Measurements from ENCODE around the gene PAWR.

DNA sequence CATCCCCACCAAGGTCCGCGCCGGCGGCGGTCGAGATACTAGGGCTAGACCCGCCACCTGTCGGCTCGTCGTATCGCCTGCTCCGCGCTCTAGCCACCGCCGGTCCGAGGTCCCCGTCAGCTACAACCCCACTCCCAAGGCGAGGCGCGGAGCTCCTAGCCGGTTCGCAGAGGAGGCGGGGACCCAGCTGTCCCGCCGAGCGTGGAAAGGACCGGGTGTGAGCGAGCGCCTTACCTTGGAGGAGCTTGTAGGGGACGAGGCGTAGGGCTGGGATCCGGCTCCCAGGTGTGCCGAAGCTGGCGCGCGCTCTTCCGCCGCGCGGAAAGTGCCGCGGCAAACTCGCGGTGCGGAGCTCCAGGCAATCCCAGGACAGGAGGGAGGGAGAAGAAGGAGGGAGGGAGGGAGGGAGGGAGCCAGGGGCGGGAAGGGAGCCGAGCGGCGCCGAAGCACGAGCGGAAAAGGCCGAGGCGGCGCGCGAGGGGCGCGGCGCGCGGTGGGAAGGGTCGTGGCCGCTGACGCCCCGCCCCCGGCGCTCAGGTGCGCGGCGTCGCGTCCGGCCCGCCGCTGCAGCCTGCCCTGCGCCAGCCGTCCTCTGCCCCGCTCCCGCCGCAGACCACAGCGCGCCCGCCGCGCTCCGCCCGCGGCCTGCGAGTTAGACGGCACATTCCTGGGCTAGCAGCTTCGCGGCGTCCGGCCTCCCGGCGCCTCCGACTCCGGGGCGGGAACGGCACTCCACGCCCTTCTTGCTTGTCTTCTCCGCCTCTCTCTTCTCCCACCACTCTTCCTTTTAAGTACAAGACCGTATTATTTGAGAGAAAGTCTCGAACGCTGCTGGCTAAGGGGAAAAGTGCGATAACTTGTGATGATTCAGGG, at the start of gene PAWR:
- TF ChIP-seq, protein P1, sequence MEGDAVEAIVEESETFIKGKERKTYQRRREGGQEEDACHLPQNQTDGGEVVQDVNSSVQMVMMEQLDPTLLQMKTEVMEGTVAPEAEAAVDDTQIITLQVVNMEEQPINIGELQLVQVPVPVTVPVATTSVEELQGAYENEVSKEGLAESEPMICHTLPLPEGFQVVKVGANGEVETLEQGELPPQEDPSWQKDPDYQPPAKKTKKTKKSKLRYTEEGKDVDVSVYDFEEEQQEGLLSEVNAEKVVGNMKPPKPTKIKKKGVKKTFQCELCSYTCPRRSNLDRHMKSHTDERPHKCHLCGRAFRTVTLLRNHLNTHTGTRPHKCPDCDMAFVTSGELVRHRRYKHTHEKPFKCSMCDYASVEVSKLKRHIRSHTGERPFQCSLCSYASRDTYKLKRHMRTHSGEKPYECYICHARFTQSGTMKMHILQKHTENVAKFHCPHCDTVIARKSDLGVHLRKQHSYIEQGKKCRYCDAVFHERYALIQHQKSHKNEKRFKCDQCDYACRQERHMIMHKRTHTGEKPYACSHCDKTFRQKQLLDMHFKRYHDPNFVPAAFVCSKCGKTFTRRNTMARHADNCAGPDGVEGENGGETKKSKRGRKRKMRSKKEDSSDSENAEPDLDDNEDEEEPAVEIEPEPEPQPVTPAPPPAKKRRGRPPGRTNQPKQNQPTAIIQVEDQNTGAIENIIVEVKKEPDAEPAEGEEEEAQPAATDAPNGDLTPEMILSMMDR (IDR thresholded peaks at IDR 0.05), result peak; percentile 39
- TF ChIP-seq EZH2 (IDR thresholded peaks at IDR 0.05) (no peak), EZH2phosphoT487 (IDR thresholded peaks at IDR 0.05) (no peak)

All from neural progenitor cell (in vitro differentiated cells).